Mesothelial cell of epicardium (in vitro differentiated cells): Measurements from ENCODE around the gene ELMO3. TPM values are rescaled to one million over a fixed set of nuclear protein-coding genes. Genes with fewer than 3 reads are reported as not detected.

Experiments
- DNase-seq, 2 experiments: peaks; one replicate each; pipeline ENCODE4 v3.0.0; 2021; ENCODE audit warnings: low spot score in 2 of 2; ENCODE audit not compliant: unreplicated experiment in 2 of 2
- H3K27ac Mint-ChIP-seq: 2 replicates; pipeline ENCODE4 v1.8.0; 2021; ENCODE audit warnings: mixed read lengths
- H3K27me3 Mint-ChIP-seq: 2 replicates; pipeline ENCODE4 v1.8.0; 2021; ENCODE audit warnings: low read depth, mixed read lengths
- H3K36me3 Mint-ChIP-seq: 2 replicates; pipeline ENCODE4 v1.8.0; 2021; ENCODE audit warnings: mixed read lengths
- H3K4me1 Mint-ChIP-seq: 2 replicates; pipeline ENCODE4 v1.8.0; 2021; ENCODE audit warnings: mixed read lengths
- H3K4me3 Mint-ChIP-seq: 2 replicates; pipeline ENCODE4 v1.8.0; 2021; ENCODE audit warnings: mild to moderate bottlenecking, moderate library complexity, mixed read lengths
- H3K9me3 Mint-ChIP-seq: 2 replicates; pipeline ENCODE4 v1.8.0; 2021; ENCODE audit warnings: mixed read lengths
- total RNA-seq: library from RNA; stranded (reverse); gene quantifications from 3 replicates; pipeline ENCODE4 v1.2.1, GENCODE V29; 2021
- TF ChIP-seq, protein P1 (sequence below): fragments of 200-600 bp; sonication (generic); IDR thresholded peaks from one replicate; pipeline ENCODE4 v1.5.0; 2021; ENCODE audit warnings: antibody characterized with exemption; ENCODE audit not compliant: unreplicated experiment

ELMO3 gene
- total RNA-seq, 1 donor from 2014 or later, result 9.7 TPM

DNA sequence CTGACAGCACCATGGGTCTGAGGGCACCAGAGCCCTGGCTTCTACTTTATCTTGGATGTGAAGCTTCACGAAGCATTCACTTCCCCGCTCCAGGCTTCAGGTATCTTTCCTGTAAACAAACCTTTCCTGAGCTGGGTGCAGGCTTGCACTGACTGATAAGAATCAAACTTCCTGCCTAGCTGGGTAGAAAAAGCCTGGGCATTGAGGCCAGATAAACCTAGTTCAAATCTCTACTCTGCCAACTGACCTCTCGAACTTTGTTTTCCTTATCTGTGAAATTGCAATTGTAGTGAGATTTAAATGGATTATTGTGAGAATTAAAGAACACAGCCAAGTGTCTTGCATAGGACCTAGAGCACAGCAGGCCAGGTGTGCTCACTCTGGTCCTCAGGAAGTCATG lies 25.1 kb downstream of the ELMO3 start:
- TF ChIP-seq, protein P1, sequence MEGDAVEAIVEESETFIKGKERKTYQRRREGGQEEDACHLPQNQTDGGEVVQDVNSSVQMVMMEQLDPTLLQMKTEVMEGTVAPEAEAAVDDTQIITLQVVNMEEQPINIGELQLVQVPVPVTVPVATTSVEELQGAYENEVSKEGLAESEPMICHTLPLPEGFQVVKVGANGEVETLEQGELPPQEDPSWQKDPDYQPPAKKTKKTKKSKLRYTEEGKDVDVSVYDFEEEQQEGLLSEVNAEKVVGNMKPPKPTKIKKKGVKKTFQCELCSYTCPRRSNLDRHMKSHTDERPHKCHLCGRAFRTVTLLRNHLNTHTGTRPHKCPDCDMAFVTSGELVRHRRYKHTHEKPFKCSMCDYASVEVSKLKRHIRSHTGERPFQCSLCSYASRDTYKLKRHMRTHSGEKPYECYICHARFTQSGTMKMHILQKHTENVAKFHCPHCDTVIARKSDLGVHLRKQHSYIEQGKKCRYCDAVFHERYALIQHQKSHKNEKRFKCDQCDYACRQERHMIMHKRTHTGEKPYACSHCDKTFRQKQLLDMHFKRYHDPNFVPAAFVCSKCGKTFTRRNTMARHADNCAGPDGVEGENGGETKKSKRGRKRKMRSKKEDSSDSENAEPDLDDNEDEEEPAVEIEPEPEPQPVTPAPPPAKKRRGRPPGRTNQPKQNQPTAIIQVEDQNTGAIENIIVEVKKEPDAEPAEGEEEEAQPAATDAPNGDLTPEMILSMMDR, result no peak
- Mint-ChIP-seq H3K27me3 (no peaks in the 10 kb centered on the region), H3K9me3 (no peaks in the 10 kb centered on the region), H3K4me1 (peaks cover 23% of the 10 kb centered on the region), H3K27ac (no peak overlapping the region), H3K36me3 (peaks cover 8% of the 10 kb centered on the region), H3K4me3 (no peak overlapping the region)
- no peak for DNase-seq

DNA sequence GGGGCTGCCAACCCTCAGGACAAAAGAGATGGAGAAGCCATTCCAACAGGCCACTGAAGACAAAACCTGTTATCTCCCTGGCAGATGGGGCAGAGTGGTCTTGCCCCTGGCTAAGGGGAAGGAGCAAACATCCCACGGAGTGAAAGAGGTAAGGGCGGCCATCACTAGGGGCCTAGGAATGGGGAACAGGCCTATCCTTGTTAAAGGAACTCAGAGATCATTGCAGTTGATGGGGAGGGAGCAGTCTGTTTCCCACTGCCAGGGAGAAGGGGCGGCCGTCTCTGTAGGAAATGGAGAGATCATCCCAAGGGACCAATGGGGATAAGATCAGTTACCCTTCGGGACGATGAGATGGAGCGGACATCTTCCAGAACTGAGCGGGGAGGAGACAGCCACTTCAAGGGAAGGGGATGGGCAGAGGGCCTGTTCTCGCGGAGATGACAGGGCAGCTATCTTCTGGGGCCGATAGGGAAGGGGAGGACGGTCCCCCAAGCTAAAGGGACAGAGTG lies 27.4 kb downstream of the ELMO3 start:
- TF ChIP-seq, protein P1, result no peak
- peaks cover 23% of the 10 kb centered on the region for H3K4me1 Mint-ChIP-seq
- H3K27ac Mint-ChIP-seq, result peak overlapping the region; percentile 68
- DNase-seq, result peak in 1 of 2 experiments; percentile 48
- H3K27me3 Mint-ChIP-seq, result no peaks in the 10 kb centered on the region
- peaks cover 5% of the 10 kb centered on the region for H3K36me3 Mint-ChIP-seq
- H3K9me3 Mint-ChIP-seq, result no peaks in the 10 kb centered on the region
- H3K4me3 Mint-ChIP-seq, result peak overlapping the region; percentile 100

DNA sequence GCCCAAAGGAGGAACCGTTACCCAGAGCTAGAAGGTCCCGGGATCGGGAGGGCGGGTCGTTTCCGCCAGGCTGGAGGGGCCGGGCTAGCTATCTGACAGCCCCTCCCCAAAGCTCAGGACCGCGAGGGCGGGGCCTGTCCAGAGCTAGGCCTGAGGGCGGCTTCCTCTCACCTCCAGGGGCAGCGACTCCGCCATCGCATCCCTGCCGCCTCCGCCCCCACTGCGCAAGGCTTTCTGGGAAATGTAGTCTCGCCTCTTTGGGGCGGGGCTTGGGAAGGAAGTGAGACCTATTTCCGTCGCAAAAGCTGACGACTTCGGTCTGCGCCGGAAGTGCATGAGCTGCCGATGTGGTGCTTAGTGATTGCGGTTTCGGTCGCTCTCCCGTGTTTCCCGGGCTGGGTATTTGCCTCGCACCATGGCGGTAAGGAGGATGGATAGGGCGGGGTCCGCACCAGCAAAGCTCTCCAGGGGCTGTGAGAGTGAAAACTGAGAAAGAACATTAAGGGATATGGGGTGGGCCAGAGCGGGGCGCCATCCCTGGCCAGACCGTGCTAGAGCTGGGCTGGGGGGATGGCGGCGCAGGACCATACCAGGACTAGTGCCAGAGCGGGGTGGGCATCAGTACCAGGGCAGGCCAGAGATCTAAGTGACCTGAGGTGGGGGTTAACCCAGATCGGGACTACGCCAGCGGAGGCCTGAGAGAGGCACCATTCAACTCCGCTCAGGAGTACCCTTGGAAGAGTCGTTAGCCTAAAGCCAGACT lies 28.1 kb downstream of the ELMO3 start, which contains the start of gene TMEM208:
Gene TMEM208 (plus strand): TSS at position 327 of the 763 bp plus-strand sequence. CDS start 89 bp downstream, at position 416.
- Mint-ChIP-seq H3K9me3 (no peaks in the 10 kb centered on the region), H3K4me3 (peak within 1 kb of the TSS; percentile 100), H3K27ac (peak within 1 kb of the TSS; percentile 98), H3K27me3 (no peaks in the 10 kb centered on the region), H3K4me1 (peaks cover 23% of the 10 kb centered on the region), H3K36me3 (peaks cover 5% of the 10 kb centered on the region)
- TF ChIP-seq, protein P1, result no peak
- DNase-seq, result peak; percentile 95 to 98

DNA sequence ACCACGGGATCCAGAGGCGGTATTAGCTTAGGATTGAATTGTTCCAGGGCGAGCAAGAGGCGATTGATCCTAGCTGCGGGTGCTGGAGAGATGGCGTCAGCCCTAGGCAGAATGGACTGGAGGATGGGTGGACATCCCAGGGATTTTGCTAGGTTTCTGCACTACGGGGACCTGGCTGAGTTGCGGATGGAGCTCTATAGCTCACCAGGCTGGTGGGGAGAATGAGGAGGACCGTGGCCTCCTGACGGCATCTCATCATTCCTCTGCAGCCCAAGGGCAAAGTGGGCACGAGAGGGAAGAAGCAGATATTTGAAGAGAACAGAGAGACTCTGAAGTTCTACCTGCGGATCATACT lies 28.6 kb downstream of the ELMO3 start:
- H3K27me3 Mint-ChIP-seq, result no peaks in the 10 kb centered on the region
- H3K36me3 Mint-ChIP-seq, result peaks cover 5% of the 10 kb centered on the region
- peak overlapping the region; percentile 100 for H3K4me3 Mint-ChIP-seq
- peaks cover 23% of the 10 kb centered on the region for H3K4me1 Mint-ChIP-seq
- TF ChIP-seq, protein P1, result no peak
- no peak for DNase-seq
- H3K27ac Mint-ChIP-seq, result peak overlapping the region; percentile 98
- no peaks in the 10 kb centered on the region for H3K9me3 Mint-ChIP-seq

DNA sequence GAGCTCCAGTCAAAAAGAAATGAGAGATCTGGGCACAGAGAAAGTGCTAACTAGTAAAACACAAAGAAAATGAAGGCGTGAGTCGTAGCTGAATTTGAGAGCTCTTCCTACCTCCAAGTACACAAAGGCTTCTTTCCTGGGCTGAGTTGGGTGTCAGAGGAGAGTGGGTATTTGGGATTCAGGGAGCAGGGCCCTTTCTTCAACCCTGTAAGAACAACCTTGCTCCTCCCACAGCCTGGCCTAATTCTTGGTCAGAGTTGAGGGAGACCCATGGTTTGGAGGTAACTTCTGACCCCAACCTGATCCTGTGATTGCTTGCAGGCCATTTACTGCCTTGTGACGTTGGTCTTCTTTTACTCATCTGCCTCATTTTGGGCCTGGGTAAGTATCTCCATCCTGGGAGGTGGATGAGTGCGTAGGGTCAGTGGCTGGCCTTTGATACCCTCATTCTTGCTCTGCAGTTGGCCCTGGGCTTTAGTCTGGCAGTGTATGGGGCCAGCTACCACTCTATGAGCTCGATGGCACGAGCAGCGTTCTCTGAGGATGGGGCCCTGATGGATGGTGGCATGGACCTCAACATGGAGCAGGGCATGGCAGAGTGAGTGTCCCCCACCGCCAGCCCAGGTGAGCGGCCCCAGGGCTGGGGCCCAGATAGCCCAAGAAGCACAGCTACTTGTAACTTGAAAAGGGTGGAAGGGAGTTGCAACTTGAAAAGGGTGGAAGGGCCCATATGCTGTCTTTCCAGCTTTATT lies 29.3 kb downstream of the ELMO3 start:
- no peaks in the 10 kb centered on the region for H3K9me3 Mint-ChIP-seq
- no peak overlapping the region for H3K27ac Mint-ChIP-seq
- H3K27me3 Mint-ChIP-seq, result no peaks in the 10 kb centered on the region
- H3K4me3 Mint-ChIP-seq, result peak overlapping the region; percentile 100
- TF ChIP-seq, protein P1, result no peak
- no peak for DNase-seq
- H3K4me1 Mint-ChIP-seq, result peaks cover 23% of the 10 kb centered on the region
- peaks cover 5% of the 10 kb centered on the region for H3K36me3 Mint-ChIP-seq
